Activated T-helper 9 cell treated with anti-CD3 and anti-CD28 coated beads, Interleukin-2, amount 50 U/mL, for 16 hours (primary cell): ENCODE measurements around the gene MAPRE2.
"Not testable (repeated sequence)": the region's sequence is repeated elsewhere in the genome, so short reads cannot be mapped to it uniquely, and the experiment has no call there.

Experiments
- DNase-seq: peaks from one replicate; pipeline ENCODE4 v3.0.0-alpha.2; 2020; ENCODE audit warnings: low read depth

MAPRE2 gene

DNA sequence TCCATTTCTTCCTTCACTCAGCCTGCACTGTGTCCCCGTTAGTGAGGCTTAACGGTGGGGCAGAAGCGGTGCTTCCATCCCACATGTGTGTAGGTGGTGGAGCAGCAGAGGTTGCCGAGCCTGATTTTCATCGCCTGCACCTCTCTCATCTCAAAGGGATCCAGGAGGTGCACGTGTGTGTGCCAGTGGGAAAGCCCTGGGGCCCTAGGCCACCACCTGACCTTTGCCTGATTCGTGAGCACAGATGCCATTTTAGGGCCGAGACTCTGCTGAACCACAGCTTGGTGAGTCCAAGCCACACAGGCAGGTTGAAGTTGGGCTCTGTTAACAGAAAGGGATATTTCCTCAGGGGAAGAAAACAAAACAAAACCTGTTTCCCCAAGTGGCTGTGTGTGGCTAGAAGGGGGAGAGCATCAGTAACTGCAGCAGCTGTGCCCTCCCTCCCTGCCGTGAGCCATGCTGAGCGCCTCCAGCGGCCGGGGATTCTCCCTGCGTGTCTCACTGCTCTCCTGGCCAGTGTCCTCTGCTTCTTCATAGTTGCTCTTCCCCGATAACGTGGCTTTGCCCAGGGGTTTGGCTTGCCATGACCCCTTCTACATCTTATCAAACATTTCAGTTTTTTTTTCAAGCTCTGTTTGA, 81.5 kb downstream of the MAPRE2 start:
- no peak for DNase-seq

DNA sequence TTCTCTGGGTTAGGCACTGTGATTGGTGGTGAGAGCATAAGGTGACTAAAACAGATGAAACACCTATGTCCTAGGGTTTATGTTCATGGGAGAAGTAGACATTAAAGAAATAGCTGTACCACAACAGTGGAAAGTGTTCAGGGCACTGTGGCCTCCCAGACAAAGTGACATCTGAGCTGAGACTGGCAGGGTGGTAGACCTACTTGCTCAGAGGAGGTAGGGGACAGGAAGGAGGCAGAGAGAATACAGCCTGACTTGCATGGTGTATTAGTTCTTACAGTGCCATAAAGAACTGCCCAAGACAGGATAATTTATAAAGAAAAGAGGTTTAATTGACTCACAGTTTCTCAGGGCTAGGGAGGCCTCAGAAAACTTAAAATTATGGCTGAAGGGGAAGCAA, 82.6 kb downstream of the MAPRE2 start:
- no peak for DNase-seq

DNA sequence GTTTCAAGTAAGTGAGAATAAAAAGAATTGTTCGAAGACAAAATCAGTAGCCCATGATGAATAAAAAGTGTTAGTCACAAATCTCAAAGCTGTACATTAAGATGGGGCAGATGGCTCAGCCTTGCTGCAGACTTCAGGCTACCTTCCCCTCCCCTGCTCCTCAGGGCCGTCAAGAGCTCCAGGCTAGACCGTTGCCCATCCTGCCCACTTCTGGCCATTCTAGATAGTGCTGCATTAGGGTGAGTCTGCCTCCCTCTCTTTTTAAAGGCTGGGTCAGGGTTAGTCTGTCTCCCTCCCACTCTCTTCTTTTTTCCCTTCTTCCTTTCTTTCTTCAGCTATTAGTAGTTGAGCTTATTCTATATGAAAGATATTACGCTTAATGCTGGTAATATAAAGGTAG, 86.0 kb downstream of the MAPRE2 start:
- DNase-seq = no peak

DNA sequence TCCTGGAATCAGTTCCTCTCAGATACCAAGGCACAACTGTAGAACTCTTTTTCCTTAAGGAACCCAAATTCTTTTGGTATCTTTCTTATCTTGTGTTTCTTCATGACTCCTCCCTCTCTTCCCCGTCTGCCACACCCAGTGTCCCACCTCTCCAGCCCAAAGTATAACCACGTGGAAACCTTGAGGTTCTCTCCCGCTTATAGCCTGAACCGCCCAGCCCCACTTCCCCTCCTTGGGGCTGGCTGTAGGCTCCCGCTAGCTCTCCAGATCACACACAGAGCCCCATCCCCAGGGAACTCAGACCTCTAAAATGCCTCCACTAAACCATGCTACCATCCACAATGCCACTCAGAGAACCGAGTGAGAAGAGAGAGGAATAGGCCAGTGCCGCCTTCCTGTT, 87.5 kb downstream of the MAPRE2 start:
- no peak for DNase-seq

DNA sequence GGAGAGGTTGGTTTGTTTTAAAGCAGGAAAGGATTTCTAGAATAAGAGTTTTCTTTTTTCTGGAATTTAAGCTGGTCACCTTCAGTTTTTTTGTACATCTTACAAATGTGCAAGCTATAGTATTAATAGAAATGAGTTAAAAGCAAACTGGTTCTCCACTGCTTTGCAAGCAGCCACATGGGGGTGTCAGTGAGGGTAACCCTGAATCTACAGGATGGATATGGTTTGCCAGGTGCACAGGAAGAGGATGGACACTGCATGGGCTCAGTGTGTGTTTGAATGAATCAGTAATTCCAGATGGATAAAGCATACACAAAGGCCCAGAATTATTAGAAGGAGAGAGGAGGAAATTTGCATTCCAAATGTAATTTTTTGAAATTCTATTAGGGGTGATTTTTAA, 89.0 kb downstream of the MAPRE2 start:
- DNase-seq = no peak

DNA sequence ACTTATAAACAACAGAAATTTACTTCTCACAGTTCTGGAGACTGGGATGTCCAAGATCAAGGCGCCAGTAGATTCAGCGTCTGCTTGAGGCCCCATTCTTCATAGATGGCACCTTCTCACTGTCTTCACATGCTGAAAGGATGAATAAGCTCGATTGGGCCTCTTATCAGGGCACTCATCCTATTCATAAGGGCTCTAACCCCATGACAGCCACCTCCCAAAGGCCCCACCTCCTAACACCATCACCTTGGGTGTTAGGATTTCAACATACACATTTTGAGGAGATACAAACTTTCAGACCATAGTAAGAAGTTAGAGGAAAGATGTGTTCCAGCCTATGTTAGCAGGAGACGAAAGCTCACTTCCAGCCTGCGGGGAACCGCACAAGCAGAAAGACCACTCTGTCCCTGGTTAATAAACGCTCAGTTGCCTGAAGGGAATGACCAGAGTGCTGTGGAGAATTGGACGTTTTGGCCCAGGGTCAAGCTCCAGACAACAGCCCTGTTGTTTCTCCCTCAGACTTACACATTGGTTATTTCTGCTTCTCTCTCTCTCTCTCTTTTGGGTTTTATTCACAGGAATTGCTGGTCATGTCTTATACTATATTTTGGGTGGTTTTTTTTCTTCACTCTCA, 90.3 kb downstream of the MAPRE2 start:
- no peak for DNase-seq

DNA sequence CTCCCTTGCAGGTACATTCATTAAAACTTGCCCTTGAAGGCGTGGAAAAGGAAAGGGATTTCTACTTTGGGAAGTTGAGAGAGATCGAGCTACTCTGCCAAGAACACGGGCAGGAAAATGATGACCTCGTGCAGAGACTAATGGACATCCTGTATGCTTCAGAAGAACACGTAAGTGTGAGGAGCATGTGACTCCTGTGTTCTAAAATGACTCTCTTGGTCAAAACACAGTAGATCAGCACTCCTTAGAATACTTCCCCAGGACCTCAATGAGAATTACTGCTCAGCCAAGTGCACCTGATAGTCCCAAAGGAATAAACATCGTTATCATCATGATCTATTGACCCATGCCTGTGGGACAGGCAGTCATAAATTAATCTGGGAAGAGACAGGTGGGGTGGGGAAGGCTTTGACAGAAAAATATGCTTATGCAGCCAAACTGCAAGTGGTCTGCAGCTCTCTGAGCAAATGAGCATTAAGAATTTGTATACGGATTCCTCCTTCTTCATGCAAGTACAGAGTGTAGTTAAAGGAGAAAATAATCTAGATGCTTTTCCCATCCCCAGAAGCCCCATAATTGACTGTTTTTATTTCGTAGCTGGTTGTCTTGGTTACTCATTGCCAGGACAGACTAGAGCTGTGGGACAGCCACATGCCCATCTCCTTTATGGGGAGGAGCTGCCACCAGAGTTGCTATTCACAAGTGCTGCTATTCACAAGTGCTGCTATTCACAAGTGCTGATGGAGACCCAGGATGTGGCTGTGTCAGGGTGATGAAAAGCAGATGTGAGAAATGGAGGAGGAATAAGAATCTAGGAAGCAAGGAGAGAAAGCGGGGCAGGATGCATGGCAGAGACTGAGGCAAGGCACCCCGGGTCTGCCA, 91.0 kb downstream of the MAPRE2 start:
- no peak for DNase-seq

DNA sequence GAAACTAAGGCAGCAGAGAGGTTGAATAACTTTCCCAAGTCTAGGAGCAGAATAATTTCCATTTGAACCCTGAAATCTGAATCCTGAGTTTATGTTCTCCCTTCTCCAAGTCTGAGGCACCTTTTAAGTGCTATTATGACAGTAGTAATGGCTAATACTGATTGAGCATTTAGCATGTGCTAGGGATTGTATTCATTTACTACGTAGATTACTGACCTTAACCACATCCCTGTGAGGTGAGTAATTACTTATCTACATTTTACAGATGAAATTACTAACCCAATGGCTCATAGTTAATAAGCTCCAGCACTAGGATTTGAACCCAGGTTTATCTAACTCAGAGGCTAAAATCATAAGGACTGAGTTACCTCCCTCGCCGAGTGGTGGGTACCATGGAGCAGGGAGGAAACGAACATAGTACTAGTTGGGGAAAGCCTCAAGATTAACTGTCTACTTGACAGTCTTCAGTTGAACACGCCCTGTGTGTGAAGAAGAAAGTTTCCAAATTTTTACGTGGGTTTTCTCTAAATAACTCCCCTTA, 93.0 kb downstream of the MAPRE2 start:
- DNase-seq = no peak

DNA sequence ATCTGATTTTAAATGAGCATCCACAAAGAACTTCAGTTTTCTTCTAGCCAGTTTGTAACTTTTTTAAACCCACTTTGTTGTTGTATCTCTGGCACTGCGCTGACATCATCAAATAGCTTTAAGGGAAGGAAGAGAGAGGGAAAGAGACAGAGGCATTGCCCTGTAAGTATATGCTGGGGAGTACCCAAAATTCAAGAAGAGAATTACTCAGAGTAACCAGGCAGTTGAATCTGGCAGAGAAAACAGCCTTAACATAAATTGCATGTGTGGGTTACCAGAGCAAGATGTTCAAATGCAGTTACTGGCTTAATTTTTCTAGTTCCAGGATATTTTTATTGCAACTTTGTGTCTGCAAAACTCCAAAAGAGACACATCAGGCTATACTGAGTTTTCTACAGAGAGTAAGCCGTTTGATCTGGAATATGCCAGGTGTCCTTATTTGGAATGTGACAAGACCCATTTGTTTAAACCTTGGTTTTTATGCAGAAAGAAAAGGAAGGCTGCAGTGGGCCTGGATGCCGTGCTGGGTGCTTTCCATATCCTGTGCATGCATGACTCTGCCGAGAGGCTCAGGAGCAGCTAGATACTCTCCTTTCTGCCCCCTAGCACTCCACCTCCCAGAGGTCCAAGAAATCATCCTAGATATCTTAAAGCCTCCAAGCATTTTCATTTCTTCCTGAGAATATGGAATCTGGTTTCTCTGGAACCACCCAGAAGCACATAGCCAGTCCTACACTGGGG, 93.7 kb downstream of the MAPRE2 start:
- no peak for DNase-seq

DNA sequence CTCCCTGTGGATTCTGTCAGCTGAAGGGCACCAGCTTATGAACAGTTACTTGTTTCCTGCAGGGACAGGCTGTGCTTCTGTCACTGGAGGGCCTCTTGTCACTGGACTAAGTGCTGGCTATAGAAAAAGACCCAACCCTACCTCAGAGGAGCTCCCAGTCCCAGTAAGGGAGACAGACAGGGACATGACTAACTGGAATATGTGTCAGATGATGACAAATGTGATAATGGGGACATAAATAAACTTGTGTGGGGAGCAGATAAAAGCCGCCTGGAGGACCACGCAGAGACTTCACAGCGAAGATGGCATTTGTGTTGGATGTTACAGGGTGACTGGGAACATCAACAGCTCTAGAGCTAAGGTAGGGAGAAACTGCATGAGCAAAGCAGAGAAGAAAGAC, 95.0 kb downstream of the MAPRE2 start:
- no peak for DNase-seq

DNA sequence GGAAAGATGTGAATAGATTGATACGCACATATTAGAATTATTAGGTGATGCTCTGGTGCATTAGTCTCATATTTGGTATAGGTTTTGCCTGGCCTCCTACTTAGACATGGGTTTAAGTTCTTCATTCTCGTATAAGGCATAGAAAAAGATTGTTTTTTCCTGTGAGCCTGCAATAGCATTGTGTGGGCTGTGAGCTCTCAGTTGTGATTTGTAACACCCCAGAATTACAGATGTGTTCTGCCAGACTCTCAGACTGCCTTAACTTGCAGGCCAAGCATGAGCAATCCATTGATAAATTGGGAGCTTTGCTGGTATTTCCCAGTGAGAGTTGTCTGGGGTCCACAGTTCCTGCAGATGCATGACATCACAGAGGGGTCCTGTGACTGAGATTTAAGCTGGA, 95.7 kb downstream of the MAPRE2 start:
- DNase-seq = no peak

DNA sequence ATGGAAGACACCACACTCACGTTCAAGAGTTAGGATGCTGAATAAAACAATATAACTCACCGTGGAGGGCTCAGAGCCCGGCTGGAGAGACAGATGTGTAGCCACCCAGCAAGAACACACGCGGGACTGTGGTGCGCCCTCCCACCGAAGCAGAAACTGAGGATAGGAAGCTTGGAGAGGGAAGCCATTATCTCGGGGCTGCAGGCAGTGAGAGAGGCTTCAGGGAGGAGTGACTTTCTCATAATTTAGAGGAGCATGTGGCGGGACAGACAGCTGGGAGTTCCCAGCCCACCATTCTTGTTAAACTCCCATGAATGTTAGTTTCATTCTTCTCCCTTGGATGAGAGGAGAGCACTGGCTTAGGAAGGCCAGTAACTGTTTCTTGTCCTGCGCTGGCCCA, 96.4 kb downstream of the MAPRE2 start:
- DNase-seq = no peak

DNA sequence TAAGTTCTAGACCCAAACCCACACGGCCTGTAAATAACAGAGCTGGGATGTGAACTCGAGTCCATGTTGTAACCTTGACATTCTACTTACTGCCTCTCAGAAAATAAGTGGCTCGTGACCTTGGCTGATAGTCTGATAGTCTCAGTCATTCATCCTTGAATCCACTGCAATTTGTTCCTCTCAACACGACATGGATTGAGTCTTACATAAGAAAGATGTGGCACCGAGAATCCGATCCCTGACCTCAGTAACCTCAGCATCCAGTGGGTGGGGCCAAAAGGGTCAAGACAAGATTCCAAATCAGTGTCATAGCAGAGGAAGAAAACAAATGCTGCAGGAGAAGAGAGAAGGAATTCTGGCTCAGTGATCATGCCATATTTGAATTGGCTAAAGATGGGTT, 97.6 kb downstream of the MAPRE2 start:
- DNase-seq = no peak

DNA sequence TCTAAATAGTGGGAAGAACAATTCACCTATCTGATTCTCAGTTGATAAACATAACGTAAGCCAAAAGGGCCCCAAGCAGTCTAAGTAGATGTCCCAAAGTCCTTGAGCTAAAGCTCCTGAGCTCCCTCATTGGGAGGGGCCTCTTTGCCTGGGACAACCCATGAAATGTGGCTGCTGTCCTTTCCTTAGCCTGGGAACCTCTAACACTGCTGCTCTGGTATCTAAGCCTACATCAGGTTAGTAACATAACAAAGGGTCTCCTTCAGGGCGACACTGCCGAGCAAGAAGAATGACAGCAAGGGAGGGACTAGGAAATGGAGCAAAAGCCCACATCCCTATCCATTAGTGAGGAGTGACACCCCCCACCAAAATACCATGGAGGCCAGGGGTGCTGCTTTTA, 98.3 kb downstream of the MAPRE2 start:
- DNase-seq = no peak

DNA sequence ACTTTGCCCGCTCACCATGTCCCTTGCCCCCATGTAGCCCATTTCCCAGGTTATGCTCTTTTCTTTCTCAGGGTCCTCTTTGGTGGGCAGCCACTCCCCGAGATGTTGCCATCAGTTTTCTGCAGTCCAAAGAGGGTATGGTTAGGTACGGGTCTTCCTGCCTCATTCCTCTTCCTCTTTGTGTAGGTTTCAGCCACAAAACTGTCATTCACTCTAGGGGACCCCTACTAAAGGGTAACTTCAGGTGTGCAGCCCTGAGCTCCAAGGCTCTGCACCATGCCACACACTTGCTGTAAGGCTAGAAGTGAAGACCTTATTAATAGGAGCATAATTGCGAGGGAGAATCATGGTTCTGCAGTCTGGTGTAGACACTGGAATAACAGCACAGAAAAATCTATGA, 99.9 kb downstream of the MAPRE2 start:
- DNase-seq = no peak

DNA sequence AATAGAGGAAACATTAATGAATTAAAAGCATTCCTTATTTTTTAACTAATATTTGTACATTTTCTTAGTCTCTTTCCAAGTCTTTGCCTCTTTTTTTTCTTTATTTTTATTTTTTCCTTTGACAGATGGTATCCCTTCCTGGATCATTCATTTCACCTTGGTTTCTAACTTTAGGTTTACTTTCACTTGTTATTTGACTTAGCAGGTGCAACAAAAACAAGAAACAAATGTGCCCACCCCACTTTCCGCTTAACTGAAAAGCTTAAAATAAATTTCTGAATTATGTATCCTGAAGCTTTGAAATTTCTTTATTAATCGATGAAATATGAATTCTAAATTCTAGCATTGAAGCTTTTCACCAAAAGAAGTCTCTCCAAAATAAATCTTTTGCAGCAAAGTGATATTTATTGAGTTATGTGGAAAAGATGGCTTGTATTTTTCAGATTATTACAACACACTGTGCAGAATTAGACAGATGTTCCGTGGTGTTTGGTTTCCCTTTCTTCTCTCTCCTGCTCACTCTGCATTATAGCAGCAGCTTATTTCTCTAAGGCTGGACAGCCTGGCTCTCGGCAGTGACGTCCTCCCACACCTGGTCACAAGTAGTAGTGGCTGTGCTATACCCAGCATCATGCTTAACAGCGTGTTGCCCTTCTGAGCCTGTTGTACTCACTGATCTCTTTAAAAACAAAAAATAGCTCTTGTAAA, 100.5 kb downstream of the MAPRE2 start:
- no peak for DNase-seq

DNA sequence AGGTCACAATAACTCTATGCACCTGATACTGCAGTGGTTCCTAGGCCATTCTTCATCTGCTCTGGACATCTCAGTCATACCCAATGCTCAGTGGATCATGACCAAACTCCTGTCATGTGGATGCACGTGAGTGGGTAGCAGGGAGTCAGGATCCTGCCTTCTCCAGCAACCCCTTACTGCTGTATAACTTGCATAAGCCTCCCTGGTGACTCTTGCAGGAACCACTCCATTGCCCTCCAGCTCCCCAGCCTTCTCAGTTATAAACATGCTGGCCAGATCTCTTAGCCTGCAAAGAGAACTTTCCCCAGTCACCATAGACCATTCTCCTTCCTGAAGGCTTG, 101.0 kb downstream of the MAPRE2 start:
- no peak for DNase-seq

DNA sequence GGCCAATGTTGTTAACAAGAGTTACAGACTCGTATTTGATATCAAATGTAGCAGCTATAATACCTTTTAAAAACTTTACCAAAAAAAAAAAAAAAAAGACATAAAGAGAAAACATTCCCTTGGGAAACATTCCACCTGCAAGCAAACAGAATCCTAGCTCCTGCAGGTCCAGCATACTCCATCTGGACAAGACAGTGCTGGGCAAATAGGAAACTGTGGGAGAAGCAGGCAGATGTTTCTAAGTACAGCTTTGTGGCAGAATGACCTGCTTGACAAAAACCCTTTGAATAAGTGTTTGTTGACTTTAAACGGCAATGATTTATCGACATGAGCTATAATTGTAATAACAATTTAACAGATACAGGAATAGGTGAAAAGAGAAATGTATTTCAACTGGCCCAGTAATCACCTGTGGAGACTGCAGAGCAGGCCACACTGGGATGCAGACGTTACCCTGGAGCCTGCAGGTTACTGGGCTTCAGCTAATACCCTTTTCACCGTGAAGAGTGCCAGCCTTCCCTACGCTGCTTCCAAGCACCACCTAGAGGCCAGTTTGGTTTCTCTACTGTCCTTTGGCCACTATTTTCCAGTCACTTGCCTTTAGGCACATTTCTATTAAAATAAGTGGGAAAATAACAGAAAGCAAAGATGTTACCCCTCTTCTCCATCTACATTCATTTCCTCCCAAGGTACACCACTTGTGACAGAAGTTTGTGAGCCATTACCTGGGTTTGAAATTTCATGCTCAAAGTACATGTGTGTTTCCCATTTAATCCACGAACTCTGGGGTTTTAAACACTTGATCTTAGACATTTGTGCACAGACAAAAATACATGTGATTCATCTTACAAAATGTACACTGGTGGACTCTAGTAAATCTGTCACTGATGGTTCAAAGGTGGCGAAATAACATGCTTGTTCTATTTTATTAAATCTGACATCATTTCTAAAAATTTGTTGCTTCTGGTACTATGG, 102.7 kb downstream of the MAPRE2 start:
- no peak for DNase-seq

DNA sequence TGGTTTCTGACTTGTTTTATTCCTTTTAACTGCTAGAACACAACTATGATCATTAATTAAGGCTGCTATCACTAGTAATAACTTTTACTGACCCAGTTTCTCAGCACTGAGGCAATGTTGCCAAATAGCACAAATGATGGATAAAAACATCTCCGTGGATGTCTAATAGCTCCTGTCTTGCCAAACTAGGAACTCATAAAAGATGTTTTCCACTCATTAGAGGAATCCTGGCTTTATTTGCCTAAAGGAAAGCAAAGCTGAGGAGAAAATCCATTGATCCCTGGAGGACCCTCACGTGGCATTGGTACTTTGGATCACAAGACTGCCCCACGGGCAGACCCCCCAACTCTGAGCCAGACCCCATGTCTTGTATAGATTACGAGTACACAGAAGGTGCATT, 103.5 kb downstream of the MAPRE2 start:
- DNase-seq = no peak

DNA sequence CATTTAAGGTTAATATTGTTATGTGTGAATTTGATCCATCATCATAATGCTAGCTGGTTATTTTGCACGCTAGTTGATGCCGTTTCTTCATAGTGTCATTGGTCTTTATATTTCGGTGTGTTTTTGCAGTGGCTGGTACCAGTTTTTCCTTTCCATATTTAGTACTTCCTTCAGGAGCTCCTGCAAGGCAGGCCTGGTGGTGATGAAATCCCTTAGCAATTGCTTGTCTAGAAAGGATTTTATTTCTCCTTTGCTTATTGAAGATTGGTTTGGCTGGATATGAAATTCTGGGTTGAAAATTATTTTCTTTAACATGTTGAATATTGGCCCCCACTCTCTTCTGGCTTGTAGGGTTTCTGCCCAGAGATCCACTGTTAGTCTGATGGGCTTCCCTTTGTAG, 109.0 kb downstream of the MAPRE2 start:
- DNase-seq = not testable (repeated sequence)
